Thoracic aorta (tissue), 2 donors: ENCODE measurements around the gene TIMM17B. TPM values are rescaled to one million over a fixed set of nuclear protein-coding genes. Genes with fewer than 3 reads are reported as not detected.
A peak's percentile ranks its signal among the peaks of the same experiment; 100 is the strongest.

Source experiments
- ATAC-seq: fragments of 150-250 bp; one replicate; pipeline ENCODE4 v1.8.0; 2017; ENCODE audit warnings: low read depth; ENCODE audit not compliant: insufficient number of reproducible peaks, low FRiP score
- DNase-seq: peaks from one replicate; pipeline ENCODE4 v3.0.0-alpha.2; 2020; ENCODE audit warnings: low spot score
- H3K27ac ChIP-seq, 2 donors: fragments of 200-600 bp; sonication (generic); 1 replicate in 1 of 2; 2 replicates in 1 of 2; pipeline ENCODE4 v1.5.1; 2016; ENCODE audit warnings: mild to moderate bottlenecking in 2 of 2, moderate library complexity in 2 of 2
- H3K27me3 ChIP-seq: fragments of 200-600 bp; sonication (generic); replicated peaks from 2 replicates; pipeline ENCODE4 v1.6.0; 2016; ENCODE audit warnings: mild to moderate bottlenecking; ENCODE audit not compliant: insufficient read depth
- H3K36me3 ChIP-seq: fragments of 200-600 bp; sonication (generic); one replicate; pipeline ENCODE4 v1.5.1; 2016
- H3K4me1 ChIP-seq, 2 donors: fragments of 200-600 bp; sonication (generic); 1 replicate in 1 of 2; 2 replicates in 1 of 2; pipeline versions ENCODE4 v1.5.1 to v1.6.0; 2016; ENCODE audit warnings: low read depth in 2 of 2, mild to moderate bottlenecking in 1 of 2; ENCODE audit not compliant: control insufficient read depth in 1 of 2
- H3K4me3 ChIP-seq: fragments of 200-600 bp; sonication (generic); 2 replicates; pipeline ENCODE4 v1.5.1; 2016; ENCODE audit warnings: mild to moderate bottlenecking
- H3K9me3 ChIP-seq: fragments of 200-600 bp; sonication (generic); 2 replicates; pipeline ENCODE4 v1.5.1; 2016
- CTCF ChIP-seq: fragments of 200-600 bp; sonication (generic); IDR thresholded peaks from one replicate; pipeline ENCODE4 v1.5.1; 2019; ENCODE audit warnings: antibody characterized with exemption
- total RNA-seq, 2 donors: library from RNA; depleted of rRNA; stranded (reverse); fragments of >200 nt; gene quantifications; one replicate each; pipeline versions ENCODE4 v1.1.0 to v1.2.3, GENCODE V29; 2016

Gene TIMM17B
- total RNA-seq, 2 donors from 2014 or later, result 30.0 to 52.0 TPM

GRCh38 chrX:48924270-48924669 lies 26.7 kb upstream of the TIMM17B start:
- no peak overlapping the region for H3K4me3 ChIP-seq
- H3K36me3 ChIP-seq, result peaks cover 24% of the 10 kb centered on the region
- H3K4me1 ChIP-seq, result no peaks in the 10 kb centered on the region
- ATAC-seq (no peak), DNase-seq (no peak)
- H3K9me3 ChIP-seq, result no peaks in the 10 kb centered on the region
- no peaks in the 10 kb centered on the region for H3K27me3 ChIP-seq
- no peak overlapping the region for H3K27ac ChIP-seq
- TF ChIP-seq CTCF, result no peak

- Histone ChIP-seq H3K4me1 (no peaks in the 10 kb centered on the region), H3K4me3 (no peak overlapping the region), H3K27ac (no peak overlapping the region), H3K27me3 (no peaks in the 10 kb centered on the region), H3K9me3 (no peaks in the 10 kb centered on the region), H3K36me3 (peaks cover 24% of the 10 kb centered on the region)
- ATAC-seq, result no peak
- no peak for DNase-seq
- no peak for TF ChIP-seq CTCF
Observed at GRCh38 chrX:48923771-48924170, 26.2 kb upstream of the TIMM17B start.

GRCh38 chrX:48920718-48921104 lies 23.1 kb upstream of the TIMM17B start:
- Histone ChIP-seq H3K27me3 (no peaks in the 10 kb centered on the region), H3K27ac (no peak overlapping the region), H3K36me3 (peaks cover 21% of the 10 kb centered on the region), H3K9me3 (no peaks in the 10 kb centered on the region), H3K4me3 (no peak overlapping the region), H3K4me1 (peaks cover 0 to 5% of the 10 kb centered on the region in 2 donors)
- ATAC-seq (no peak), DNase-seq (no peak)
- no peak for TF ChIP-seq CTCF

- Histone ChIP-seq H3K9me3 (no peaks in the 10 kb centered on the region), H3K27ac (peak overlapping the region in 1 of 2 donors; percentile 91), H3K4me3 (no peak overlapping the region), H3K4me1 (peaks cover 0 to 5% of the 10 kb centered on the region in 2 donors), H3K27me3 (no peaks in the 10 kb centered on the region), H3K36me3 (peaks cover 17% of the 10 kb centered on the region)
- ATAC-seq (no peak), DNase-seq (no peak)
- no peak for TF ChIP-seq CTCF
Observed at GRCh38 chrX:48919947-48920717, 22.6 kb upstream of the TIMM17B start.

- Histone ChIP-seq H3K9me3 (no peaks in the 10 kb centered on the region), H3K36me3 (peaks cover 17% of the 10 kb centered on the region), H3K27me3 (no peaks in the 10 kb centered on the region), H3K27ac (peak overlapping the region; percentile 82 to 91), H3K4me1 (peaks cover 0 to 5% of the 10 kb centered on the region in 2 donors), H3K4me3 (peak overlapping the region; percentile 82)
- DNase-seq, result no peak
- ATAC-seq, result peak; percentile 8
- no peak for TF ChIP-seq CTCF
Observed at GRCh38 chrX:48919360-48919841, 21.8 kb upstream of the TIMM17B start.
